CD4-positive, alpha-beta T cell treated with Interleukin-6 for 4 hours (primary cell): ENCODE results near the gene MADD.
"Not testable (repeated sequence)": the region's sequence is repeated elsewhere in the genome, so short reads cannot be mapped to it uniquely, and the experiment has no call there.

Experiments
- DNase-seq: peaks from one replicate; pipeline ENCODE4 v3.0.0-alpha.2; 2020; ENCODE audit warnings: mixed read lengths

Gene MADD

GRCh38 chr11:47326198-47326597, 56.3 kb downstream of the MADD start:
- no peak for DNase-seq

- no peak for DNase-seq
Measured at GRCh38 chr11:47327025-47327424, 57.1 kb downstream of the MADD start.

- no peak for DNase-seq
Measured at GRCh38 chr11:47327949-47328348, 58.0 kb downstream of the MADD start.

GRCh38 chr11:47328449-47329390, 58.8 kb downstream of the MADD start:
- no peak for DNase-seq

- no peak for DNase-seq
Measured at GRCh38 chr11:47329431-47329986, 59.6 kb downstream of the MADD start.

- no peak for DNase-seq
Measured at GRCh38 chr11:47329987-47330931, 60.3 kb downstream of the MADD start.

- no peak for DNase-seq
Measured at GRCh38 chr11:47331454-47332302, 61.7 kb downstream of the MADD start.

- no peak for DNase-seq
Measured at GRCh38 chr11:47332303-47332711, 62.4 kb downstream of the MADD start.

GRCh38 chr11:47332791-47333525, 63.0 kb downstream of the MADD start:
- no peak for DNase-seq

- no peak for DNase-seq
Measured at GRCh38 chr11:47333526-47333845, 63.6 kb downstream of the MADD start.

- no peak for DNase-seq
Measured at GRCh38 chr11:47333886-47334443, 64.0 kb downstream of the MADD start.

- not testable (repeated sequence) for DNase-seq
Measured at GRCh38 chr11:47334699-47335411, 64.9 kb downstream of the MADD start.

GRCh38 chr11:47335733-47336132, 65.8 kb downstream of the MADD start:
- DNase-seq = no peak

- DNase-seq = no peak
Measured at GRCh38 chr11:47336595-47336994, 66.7 kb downstream of the MADD start.

- DNase-seq = no peak
Measured at GRCh38 chr11:47337229-47337924, 67.4 kb downstream of the MADD start.

GRCh38 chr11:47338396-47339241, 68.7 kb downstream of the MADD start:
- DNase-seq = no peak

- DNase-seq = no peak
Measured at GRCh38 chr11:47340010-47340409, 70.1 kb downstream of the MADD start.

- DNase-seq = no peak
Measured at GRCh38 chr11:47340980-47341775, 71.2 kb downstream of the MADD start.
